Measurements from ENCODE around the gene ANKRD34C. TPM values are rescaled to one million over a fixed set of nuclear protein-coding genes. Genes with fewer than 3 reads are reported as not detected.

Gene ANKRD34C
- total RNA-seq, 1 experiment from 2014 or later, result not detected

DNA sequence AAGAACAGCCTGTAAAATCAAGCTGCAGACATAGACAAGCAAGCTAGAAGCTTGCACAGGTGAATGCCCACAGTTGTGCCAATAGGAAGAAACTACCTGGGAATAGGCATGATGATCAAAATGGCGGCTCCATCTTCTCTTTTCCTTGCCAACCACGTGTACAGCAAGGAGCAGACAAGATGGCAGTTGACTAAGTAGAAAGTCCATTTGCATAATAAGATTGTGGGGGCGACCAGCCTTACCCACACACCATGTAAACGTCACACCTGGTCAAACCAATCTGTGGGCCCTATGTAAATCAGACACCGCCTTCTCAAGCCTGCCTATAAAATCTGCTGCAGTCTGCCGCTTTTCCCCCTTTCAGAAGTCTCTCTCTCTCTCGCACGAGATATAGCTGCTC lies 25.1 kb upstream of the ANKRD34C start:
- Histone ChIP-seq H3K36me3 (ENCODE audit: low read depth, low read length) (no peaks in the 10 kb centered on the region), H3K4me3 (ENCODE audit: low read length) (no peak overlapping the region), H3K4me1 (ENCODE audit: insufficient read depth, low read length) (no peaks in the 10 kb centered on the region), H3K9ac (ENCODE audit: low read length) (no peak overlapping the region), H3K27ac (ENCODE audit: low read length) (no peak overlapping the region), H2AFZ (ENCODE audit: low read length) (no peak overlapping the region), H3K9me2 (replicated peaks; ENCODE audit: low read length) (no peaks in the 10 kb centered on the region), H3K27me3 (ENCODE audit: low read length) (peaks cover 34% of the 10 kb centered on the region; the same call in 1 of the 2 replicates), H3K4me2 (ENCODE audit: low read length) (no peak overlapping the region), H3K79me2 (ENCODE audit: low read length) (no peaks in the 10 kb centered on the region), H3F3A (ENCODE audit: low read length, unreplicated experiment) (no peaks in the 10 kb centered on the region), H3K9me3 (ENCODE audit: low read length) (no peaks in the 10 kb centered on the region), H4K20me1 (ENCODE audit: low read length) (no peaks in the 10 kb centered on the region)
- intact Hi-C loops (cut with micrococcal nuclease), result no loop called here
- no peak for DNase-seq
- CTCF ChIA-PET, result no interaction called here
- no peak for ATAC-seq
- TF ChIP-seq, protein P1, sequence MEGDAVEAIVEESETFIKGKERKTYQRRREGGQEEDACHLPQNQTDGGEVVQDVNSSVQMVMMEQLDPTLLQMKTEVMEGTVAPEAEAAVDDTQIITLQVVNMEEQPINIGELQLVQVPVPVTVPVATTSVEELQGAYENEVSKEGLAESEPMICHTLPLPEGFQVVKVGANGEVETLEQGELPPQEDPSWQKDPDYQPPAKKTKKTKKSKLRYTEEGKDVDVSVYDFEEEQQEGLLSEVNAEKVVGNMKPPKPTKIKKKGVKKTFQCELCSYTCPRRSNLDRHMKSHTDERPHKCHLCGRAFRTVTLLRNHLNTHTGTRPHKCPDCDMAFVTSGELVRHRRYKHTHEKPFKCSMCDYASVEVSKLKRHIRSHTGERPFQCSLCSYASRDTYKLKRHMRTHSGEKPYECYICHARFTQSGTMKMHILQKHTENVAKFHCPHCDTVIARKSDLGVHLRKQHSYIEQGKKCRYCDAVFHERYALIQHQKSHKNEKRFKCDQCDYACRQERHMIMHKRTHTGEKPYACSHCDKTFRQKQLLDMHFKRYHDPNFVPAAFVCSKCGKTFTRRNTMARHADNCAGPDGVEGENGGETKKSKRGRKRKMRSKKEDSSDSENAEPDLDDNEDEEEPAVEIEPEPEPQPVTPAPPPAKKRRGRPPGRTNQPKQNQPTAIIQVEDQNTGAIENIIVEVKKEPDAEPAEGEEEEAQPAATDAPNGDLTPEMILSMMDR (conservative IDR thresholded peaks at IDR 0.05; ENCODE audit: low read depth, low read length), result no peak
- TF ChIP-seq EZH2 (IDR thresholded peaks at IDR 0.05; ENCODE audit: low read length, unreplicated experiment), result no peak
- no peak for TF ChIP-seq EZH2phosphoT487 (IDR thresholded peaks at IDR 0.05; ENCODE audit: borderline replicate concordance, low read length)
- no TSS peak for BruUV-seq (replicated peaks)
- POLR2A ChIA-PET (ENCODE audit: unreplicated experiment), result no interaction called here

DNA sequence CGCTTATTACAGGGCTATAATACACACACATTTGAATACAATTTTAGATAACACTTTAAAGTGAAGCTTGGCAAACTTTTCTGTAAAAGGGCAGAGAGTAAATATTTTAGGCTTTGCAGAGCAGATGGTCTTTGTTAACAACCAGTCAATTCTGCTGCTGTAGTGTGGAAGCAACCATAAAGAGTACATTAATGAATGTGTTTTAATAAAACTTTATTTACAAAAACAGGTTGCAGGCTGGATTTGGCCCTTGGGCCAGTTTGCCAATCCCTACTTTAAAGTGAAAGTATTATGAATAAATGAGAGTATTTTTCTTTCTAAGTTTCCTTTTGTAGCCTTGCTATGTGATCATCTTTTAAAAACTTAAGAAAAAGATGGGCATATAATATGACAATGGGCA lies 20.7 kb upstream of the ANKRD34C start:
- POLR2A ChIA-PET (ENCODE audit: unreplicated experiment), result no interaction called here

DNA sequence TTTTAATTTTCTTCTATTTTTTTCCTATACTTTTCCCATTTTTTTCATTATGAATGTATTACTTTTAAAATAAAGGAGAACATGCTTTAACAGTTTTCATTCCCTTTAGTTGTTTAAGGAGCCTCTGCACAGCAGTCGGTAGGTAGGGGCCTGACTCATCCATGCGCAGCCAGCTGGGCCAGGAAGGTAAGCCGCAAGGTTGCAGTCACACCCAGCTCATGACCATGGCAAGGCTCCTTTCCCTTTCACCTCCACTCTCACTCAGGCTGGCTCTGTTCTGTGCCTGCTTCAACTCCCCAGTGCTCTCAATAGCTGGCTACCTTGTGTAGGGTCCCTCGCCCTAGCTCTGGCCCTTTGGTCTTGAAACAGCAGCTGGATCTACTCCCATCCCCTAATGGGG lies 17.4 kb upstream of the ANKRD34C start:
- H3K9ac ChIP-seq (ENCODE audit: low read length), result no peak overlapping the region
- no peaks in the 10 kb centered on the region for H4K20me1 ChIP-seq (ENCODE audit: low read length)
- peaks cover 58% of the 10 kb centered on the region for H3K27me3 ChIP-seq (ENCODE audit: low read length)
- DNase-seq, result peak; percentile 22
- no peaks in the 10 kb centered on the region for H3K36me3 ChIP-seq (ENCODE audit: low read depth, low read length)
- no peak overlapping the region for H3K4me3 ChIP-seq (ENCODE audit: low read length)
- no peak overlapping the region for H2AFZ ChIP-seq (ENCODE audit: low read length)
- no peak for ATAC-seq
- H3K4me2 ChIP-seq (ENCODE audit: low read length), result no peak overlapping the region
- no TSS peak for BruUV-seq (replicated peaks)
- H3K9me3 ChIP-seq (ENCODE audit: low read length), result no peaks in the 10 kb centered on the region
- no peak overlapping the region for H3K27ac ChIP-seq (ENCODE audit: low read length)
- intact Hi-C loops (cut with micrococcal nuclease), result no loop called here
- ChIA-PET CTCF (no interaction called here), POLR2A (ENCODE audit: unreplicated experiment) (no interaction called here)
- H3K4me1 ChIP-seq (ENCODE audit: insufficient read depth, low read length), result no peaks in the 10 kb centered on the region
- no peaks in the 10 kb centered on the region for H3K9me2 ChIP-seq (replicated peaks; ENCODE audit: low read length)
- H3F3A ChIP-seq (ENCODE audit: low read length, unreplicated experiment), result no peaks in the 10 kb centered on the region
- TF ChIP-seq, protein P1 (conservative IDR thresholded peaks at IDR 0.05; ENCODE audit: low read depth, low read length), result no peak
- TF ChIP-seq EZH2 (IDR thresholded peaks at IDR 0.05; ENCODE audit: low read length, unreplicated experiment), result no peak
- no peak for TF ChIP-seq EZH2phosphoT487 (IDR thresholded peaks at IDR 0.05; ENCODE audit: borderline replicate concordance, low read length)
- H3K79me2 ChIP-seq (ENCODE audit: low read length), result no peaks in the 10 kb centered on the region

More for the DNA sequence above, 20.7 kb upstream of the ANKRD34C start:
- CTCF ChIA-PET, result no interaction called here
- intact Hi-C loops (cut with micrococcal nuclease), result no loop called here
- Histone ChIP-seq H3K9me2 (replicated peaks; ENCODE audit: low read length) (no peaks in the 10 kb centered on the region), H3K4me1 (ENCODE audit: insufficient read depth, low read length) (no peaks in the 10 kb centered on the region), H3K27ac (ENCODE audit: low read length) (no peak overlapping the region), H3K4me3 (ENCODE audit: low read length) (no peak overlapping the region), H3K9me3 (ENCODE audit: low read length) (no peaks in the 10 kb centered on the region), H3F3A (ENCODE audit: low read length, unreplicated experiment) (no peaks in the 10 kb centered on the region), H3K79me2 (ENCODE audit: low read length) (no peaks in the 10 kb centered on the region), H3K4me2 (ENCODE audit: low read length) (no peak overlapping the region), H3K36me3 (ENCODE audit: low read depth, low read length) (no peaks in the 10 kb centered on the region), H3K9ac (ENCODE audit: low read length) (no peak overlapping the region), H4K20me1 (ENCODE audit: low read length) (no peaks in the 10 kb centered on the region), H2AFZ (ENCODE audit: low read length) (no peak overlapping the region), H3K27me3 (ENCODE audit: low read length) (peaks cover 37% of the 10 kb centered on the region)
- DNase-seq (no peak), ATAC-seq (no peak)
- BruUV-seq (replicated peaks), result no TSS peak
- TF ChIP-seq EZH2phosphoT487 (IDR thresholded peaks at IDR 0.05; ENCODE audit: borderline replicate concordance, low read length) (no peak), EZH2 (IDR thresholded peaks at IDR 0.05; ENCODE audit: low read length, unreplicated experiment) (no peak)

Measured in PC-3 (cell line).